HG03354 (cell line): ENCODE data around the gene RAPGEF4.

Experiments used
- ATAC-seq: cut with Tn5 transposase; IDR thresholded peaks from one replicate; pipeline ENCODE4 v1.9.1; 2021; ENCODE audit warnings: mild to moderate bottlenecking; ENCODE audit not compliant: unreplicated experiment, poor library complexity, severe bottlenecking

RAPGEF4 gene

DNA sequence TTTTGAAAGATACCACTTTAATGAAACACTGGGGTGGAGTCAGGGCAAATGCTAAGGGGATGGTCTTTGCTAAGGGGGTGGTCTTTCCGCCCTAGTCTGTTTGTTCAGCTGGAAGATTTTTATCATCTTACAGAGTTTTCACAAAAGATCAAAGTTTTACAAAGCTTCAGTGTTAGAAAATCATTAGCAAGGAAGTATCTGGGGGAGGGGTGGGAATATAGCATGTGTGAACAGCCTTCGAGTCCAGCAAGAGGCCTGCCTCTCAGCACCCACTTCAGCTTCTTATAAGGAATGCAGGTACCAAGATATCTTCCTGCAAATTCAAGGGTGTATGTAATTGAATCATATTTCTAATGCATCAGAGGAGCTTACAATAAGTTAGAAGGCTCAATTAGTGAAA lies 112.9 kb downstream of the RAPGEF4 start:
- no peak for ATAC-seq

DNA sequence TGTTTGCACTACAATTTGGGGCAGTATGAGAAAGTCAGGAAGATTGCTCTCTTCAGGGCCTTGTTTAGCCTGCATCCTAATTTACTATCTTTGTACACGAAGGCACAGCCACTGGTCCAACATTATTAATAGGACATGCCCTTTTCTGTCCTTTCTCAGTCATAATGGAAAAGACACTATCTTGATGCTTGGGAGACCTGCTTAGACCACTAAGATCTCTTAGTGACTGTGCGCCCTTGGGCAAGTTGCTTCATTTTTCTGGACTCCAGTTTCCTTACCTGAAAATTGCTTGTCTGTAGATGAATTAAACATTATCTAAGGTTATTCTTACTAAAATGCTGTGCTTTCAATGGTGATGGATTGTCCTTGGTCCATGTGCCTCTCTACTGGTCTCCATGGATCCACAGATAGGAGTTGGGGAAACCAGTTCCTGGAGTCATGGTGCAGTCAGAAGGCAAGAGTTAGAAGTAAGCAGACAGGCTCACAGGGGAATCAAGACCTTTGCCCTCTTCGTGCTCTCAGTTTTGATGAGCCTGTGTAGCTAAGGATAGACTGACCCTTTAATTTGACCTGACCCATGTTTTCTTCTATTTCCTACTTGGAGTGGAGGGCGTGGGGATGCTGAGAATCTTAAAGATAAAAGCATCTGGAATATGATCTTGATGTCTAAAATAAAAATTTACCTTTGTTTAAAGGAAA lies 114.0 kb downstream of the RAPGEF4 start:
- no peak for ATAC-seq

DNA sequence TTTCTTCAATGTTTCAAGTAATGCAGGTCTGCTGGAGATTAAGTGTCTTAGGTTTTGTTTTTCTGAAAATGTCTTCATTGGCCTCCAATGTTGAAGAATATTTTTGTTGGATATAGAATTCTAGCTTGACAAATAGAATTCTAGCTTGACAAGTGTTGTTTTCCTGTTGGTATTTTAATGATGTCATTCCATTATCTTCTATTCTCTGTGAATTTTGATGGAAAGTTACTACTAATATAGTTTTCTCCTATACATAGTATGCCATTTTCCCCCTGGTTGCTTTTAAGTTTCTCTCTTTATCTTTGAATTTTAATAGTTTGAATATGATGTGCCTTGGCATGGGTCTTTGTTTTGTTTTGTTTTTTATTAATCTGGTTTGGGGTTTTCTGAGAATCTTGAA lies 119.9 kb downstream of the RAPGEF4 start:
- ATAC-seq, result no peak

DNA sequence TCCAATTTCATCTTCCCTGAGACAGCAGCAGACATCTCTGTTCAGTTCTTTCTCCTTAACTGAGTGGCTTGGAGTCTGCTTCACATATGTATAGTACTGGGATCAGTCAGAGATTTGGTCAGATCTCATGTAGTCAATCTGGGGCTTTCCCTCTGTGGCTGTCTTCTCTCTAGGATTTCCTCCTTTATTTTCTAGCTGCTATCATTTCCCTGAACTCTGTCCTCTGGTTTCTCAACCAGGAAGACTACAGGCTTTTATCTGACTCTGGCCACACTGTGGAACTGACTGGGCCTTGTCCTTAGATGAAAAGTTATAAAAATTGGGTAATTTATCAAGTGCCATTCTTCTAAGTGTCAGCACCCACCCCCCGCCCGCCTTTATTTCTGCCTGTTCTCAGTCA lies 121.0 kb downstream of the RAPGEF4 start:
- ATAC-seq, result no peak

DNA sequence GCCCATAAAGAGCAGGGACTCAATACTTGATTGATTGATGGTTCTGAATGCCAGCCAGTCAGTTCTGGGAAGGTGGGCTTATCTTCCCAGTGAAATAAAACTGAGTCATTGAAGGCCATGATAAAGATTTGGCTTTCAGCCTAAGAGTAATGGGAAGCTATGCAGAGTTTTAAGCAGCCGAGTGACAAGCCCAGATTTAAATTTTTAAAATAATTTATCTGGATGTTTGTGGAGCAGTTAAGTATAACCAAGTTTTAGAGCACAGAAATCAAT lies 122.8 kb downstream of the RAPGEF4 start:
- no peak for ATAC-seq

DNA sequence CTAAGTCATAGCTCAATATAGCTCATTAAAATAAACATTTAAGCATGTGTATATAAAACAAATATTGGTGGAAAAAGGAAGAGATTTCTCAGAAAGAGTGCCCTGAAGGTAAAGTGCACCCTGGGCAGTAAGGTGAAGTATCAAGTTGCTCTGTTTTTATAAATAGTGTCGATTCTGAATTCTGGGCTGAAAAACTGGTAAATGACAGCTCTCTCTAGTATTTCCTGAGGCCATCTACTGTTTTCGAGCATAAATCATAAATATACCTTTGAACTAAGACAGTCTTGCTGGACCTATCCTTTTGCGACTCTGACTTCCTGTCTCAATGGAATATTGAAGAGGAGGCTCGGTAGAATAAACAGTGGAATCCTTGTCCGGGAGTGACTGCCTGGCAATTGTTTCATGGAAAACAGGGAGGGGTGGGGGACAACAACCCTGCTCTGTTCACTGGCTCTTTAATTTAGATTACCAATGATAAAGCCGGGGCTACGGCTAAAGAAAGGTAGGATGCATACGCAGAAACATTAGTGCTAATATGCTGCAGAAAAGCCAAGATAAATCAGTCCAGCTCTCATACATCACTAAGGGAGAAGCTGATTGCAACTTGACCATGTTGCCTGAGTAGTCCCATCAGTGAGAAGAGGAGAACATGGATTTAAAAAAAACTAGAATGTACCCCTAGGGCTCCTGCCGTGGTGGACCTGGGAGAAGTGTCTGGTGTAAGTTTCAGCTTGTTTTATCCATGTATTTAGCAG lies 124.1 kb downstream of the RAPGEF4 start:
- ATAC-seq, result no peak

DNA sequence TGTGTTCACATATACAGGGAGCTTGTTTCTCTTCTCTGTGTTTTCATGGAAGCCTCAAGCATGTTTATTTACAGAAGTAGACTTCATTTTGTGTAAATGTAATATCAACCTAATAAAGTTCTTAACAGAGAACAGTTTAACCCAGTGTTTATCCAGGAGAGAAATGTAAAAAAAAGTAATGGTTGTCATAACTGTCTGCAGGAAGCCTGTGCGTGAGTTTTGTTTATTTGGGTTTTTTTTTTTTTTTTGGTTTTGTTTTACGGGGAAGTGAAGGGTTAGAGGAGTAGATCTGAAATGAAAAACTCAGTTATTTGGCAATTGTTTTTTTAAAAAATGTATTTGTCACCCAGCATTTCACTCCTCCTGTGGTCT lies 124.7 kb downstream of the RAPGEF4 start:
- no peak for ATAC-seq

DNA sequence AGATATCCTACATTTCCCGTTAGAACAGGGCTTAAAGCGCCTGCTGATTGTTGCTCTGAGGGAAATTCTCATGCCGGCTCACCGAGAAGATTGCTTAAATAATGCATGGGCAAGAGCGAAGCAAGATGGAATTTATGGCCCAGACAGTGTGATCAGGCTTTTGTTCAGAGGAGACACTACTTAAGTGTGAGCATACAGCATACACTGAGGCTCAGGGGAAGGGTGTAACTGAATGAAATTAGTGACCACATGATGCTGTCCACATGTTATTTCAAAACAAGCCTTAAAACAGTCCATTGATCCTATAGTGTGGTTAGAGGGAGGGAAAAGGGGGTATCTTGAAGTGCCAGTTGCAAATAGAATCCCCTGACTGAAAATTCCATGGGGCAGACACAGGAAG lies 125.5 kb downstream of the RAPGEF4 start:
- ATAC-seq, result no peak

DNA sequence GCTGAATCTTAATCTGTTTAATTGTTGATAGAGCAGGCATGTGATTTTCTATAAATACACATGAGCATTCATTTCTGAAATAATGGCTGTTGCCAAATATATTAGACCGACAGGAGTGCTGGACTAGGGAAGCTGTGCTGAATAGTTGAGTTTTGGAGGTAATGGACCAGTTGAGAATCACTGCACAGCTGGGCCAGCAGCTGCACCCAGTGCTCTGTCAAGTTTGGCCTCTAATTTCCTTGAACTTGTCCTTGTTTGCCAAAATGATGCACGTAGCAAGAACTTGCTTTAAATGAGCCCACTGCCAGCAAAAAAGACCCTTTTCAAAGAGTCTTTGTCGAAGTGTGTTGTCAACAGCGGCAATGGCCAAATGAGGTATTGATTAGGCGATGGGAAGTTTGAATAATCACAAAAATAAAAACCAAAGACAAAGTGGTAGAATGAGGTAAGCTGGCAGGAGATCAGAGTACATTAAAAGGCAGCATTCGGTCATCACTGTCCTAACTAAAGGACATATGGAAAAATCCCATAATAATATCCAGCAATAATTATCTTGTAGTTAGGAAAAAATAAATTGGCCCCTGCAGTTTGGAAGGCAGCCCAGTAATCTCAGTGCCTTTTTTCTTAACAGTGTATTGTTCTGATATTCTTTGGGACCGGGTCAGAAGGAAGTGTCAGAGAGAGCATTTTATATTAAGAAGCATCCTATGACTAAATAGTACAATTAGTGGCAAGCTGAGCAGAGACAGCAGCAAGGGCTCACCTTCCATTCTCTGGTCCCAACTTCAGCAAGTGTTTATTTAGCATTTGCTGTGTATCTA lies 126.2 kb downstream of the RAPGEF4 start:
- no peak for ATAC-seq

DNA sequence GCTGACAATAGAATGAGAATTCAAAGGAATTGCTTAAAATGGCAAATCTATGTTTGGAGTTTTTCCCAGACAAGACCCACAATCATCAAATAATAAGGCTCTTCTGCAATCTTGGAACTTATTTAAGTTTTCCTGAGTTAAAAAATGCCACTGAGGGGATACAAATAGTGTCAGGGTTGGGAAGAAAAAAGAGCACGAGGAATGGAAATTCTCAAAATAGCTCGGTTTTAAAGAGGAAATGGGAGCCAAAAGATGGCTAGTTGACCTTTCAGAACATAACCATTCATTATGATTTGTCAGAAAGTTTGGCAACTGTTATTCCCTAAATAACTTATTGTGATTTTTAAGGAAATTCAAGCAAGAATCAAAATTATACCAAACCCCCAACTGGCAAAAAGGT lies 127.7 kb downstream of the RAPGEF4 start:
- no peak for ATAC-seq

DNA sequence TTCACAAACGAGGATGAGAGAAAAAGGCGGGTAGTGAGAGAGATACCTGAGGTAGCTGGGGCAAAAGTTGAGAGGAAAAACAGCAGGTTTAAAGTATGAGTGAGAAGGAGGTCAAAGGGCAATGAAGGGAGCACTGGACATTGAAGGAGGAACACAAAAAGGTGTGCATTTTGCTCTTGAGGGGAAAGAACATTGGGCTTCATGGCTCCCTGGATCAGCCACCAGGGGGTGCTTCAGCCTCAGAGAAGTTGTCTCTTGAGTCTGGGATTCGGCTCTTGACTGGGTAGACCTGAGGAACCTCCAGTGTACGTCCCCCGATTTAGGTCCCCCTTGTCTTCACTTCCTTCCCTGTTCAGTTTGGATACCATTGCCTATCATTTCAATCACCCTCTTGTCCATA lies 128.5 kb downstream of the RAPGEF4 start:
- ATAC-seq, result no peak

DNA sequence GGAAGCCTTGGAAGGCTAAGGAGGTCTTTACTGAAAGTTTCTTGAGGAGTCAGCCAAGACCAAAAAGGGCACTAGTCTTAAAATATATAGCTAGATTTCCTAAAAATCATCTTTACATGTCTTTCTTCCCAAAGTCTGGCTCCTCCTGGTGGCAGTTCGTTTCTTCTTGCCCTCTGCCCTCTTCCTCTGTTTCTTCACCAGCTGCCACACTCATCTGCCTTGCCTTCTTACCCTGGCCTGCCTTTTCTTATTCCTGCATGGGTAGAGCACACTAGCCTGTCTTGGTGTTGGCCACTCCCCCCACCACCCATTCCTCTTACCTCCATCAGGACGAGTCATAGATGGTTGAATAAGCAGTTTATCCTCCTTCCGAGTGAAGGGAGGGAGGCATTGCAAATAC lies 129.8 kb downstream of the RAPGEF4 start:
- ATAC-seq, result no peak

DNA sequence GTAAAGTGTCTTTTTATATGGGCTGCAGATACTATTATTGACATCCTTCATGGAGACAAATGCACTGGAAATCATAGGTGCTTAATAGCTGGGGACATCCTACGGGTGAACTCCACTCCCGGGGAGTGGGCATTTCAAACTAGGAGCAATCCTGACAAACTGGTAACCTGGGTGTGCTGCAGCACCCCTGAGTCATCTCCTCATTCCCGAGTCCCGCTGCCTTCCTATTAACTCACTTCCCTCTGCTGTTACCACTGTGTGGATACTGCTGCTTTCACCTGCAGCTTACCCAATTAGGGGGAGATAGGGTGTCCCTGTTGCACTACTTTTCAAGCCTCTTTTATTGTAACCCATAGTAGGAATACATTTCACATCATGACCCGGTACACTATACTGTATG lies 134.2 kb downstream of the RAPGEF4 start:
- no peak for ATAC-seq

DNA sequence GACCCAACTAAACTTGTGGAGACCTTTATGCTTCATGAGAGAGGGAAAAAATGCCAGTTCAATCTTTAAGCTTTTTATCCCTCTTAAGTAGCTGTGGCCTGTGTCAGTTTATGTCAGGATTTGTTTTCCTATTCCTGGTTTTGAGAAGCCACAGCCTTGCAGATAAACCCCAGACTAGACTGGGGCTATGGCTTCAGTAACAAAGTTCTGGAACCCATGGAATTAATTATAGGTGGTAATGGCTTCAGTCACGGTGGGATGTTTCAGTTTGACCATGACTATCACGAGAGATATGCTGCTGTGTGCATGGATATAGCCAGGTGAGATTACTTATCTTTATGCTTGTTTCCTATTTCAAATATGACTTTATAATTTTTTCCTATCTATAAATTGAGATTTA lies 134.8 kb downstream of the RAPGEF4 start:
- ATAC-seq, result no peak

DNA sequence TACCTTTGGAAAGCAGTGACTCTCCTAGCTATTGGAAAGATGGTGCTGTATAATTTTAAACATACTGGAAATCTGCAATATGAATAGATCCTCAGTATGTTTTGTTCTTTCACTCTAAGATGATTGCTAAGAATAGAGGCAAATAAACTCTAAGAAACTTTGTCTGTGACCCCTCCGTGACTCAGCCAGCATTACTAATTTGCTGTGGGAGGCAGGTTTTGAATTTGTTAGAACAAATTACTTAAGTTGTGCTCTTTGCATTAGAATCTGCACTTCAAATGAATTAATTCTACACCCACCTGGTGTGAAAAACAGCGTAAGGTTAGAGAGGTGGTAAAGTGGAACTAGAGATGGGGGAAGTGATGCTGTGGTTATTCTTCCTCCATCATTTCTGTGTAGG lies 142.2 kb downstream of the RAPGEF4 start:
- ATAC-seq, result no peak

DNA sequence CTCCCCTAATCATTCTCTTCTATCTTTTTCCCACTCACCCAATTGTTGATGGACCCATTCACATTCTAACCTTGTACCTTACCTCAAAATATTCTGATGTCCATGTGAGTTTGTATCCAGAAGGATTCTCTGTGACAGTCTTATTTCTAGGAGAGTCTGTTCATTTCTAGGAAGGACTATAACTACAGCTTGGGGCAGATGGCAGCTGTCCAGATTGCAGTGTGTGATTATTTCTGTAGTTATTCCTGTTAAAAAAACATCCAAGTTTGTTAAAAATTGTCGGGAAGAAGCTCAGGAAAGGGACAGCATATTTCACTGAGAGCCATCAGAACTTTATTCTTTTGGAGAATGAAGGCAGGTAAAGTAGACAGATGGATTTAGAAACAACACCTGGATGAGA lies 142.6 kb downstream of the RAPGEF4 start:
- ATAC-seq, result no peak

DNA sequence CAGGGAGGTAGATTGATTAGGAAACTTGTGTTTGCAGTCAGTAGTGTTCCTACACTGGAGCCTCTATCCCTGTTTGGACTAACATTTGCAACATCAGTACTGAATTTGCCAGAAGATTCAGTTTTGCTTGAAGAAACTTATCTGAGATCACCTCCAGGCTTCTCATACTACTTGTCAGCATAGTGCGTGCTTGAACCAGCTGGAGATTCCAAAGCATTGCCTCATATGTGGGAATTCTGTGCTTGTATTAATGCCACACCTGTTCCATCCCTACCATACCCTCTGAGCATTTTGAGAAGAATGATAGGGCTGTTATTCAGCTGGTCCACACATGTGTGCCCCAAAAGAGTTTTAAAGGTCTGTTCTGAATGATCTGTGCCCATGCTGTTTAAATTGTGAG lies 148.7 kb downstream of the RAPGEF4 start:
- no peak for ATAC-seq

DNA sequence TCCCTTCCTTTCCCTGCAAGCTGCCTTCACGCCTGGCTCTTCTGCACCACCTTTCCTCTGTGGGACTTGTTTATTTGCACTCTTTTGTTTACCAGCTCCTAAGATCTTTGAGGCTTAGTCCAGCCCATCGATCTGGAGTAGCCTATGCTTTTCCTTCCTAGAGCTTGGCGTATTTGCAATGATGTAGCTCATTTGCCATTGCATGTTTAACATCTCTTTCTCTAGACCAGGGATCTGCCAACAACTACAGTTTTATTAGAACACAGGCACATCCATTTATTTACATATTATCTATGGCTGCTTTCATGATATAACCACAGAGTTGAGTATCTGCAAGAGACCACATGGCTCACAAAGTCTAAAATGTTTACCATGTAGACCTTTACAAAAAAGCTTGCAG lies 150.4 kb downstream of the RAPGEF4 start:
- ATAC-seq, result no peak

DNA sequence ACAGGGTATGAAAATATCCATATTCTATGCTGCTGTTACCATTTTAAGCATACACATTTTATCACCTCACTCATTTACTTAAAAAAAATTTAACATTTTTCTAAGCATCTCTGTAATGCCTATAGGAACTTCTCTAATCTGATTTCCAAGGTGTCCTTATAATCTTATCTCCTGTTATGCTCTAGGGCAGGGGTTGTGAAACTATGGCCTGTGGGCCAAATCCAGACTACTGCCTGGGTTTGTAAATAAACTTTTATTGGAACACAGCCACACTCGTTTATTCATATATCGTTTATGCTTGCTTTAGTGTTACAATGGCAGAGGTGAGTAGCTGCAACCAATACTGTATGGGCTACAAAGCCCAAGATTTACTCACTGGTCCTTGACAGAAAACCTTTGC lies 151.6 kb downstream of the RAPGEF4 start:
- ATAC-seq, result no peak

DNA sequence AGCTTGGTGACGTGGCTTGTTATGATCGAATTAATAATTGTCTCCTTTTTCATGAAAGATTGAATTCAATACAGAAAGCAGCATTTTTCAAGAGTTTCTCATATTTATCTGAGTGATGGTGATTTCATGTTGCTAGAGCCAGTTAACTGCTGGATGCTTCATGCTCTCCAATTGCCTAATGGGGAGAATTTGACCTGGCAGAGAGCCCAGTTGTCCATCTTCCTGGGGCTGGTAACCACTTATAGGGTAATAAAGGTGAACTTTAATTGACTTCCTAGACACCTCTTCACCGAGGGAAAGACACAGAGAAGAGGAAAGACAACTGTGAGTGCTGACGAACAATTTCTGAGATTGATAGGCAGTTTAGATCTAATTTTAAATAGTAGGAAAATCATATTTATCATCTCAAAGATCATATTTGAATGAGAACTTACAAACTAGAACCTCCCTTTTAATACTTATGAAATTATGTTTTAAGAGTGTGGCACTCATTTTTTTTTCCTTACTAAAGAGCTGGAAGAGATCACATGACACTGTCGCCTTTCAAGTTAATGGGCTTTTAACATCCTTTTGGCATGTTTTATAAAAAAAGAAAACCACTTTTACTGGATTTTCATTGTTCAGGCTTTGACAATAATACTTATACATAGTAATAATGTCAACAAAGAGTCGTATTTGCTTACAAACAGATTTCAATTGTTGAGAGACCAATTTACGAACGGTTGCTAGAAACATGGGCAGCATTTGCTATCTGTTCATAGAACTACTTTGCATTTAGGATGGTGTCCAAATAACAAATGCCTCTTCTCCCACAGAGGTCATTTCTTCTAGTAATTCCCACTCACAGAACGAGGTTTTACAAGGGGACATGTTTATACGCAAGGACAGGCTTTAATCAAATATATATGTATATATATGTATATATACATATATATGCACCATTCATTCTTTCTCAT lies 153.3 kb downstream of the RAPGEF4 start:
- ATAC-seq, result no peak
